ENCODE measurements around the gene FOXL3. TPM values are rescaled to one million over a fixed set of nuclear protein-coding genes. Genes with fewer than 3 reads are reported as not detected.
"Not testable (repeated sequence)": the region's sequence is repeated elsewhere in the genome, so short reads cannot be mapped to it uniquely, and the experiment has no call there.

Gene FOXL3
- polyA plus RNA-seq, 1 experiment: not detected

GRCh38 chr7:295155-296154, 5.5 kb downstream of the FOXL3 start:
- CTCF ChIA-PET: no interaction called here
- Histone ChIP-seq H3K36me3 (ENCODE audit: control insufficient read depth, insufficient read depth, low read length) (no peaks in the 10 kb centered on the region), H3K27me3 (ENCODE audit: control insufficient read depth, insufficient read depth, low read length) (peaks cover 15% of the 10 kb centered on the region), H3K4me3 (ENCODE audit: low read depth, low read length) (no peak overlapping the region)
- no peak for TF ChIP-seq CTCF (IDR thresholded peaks at IDR 0.05; ENCODE audit: insufficient read depth, low read depth, low read length)
- POLR2A ChIA-PET: no interaction called here
- DNase-seq (ENCODE audit: low read depth): no peak

DNA sequence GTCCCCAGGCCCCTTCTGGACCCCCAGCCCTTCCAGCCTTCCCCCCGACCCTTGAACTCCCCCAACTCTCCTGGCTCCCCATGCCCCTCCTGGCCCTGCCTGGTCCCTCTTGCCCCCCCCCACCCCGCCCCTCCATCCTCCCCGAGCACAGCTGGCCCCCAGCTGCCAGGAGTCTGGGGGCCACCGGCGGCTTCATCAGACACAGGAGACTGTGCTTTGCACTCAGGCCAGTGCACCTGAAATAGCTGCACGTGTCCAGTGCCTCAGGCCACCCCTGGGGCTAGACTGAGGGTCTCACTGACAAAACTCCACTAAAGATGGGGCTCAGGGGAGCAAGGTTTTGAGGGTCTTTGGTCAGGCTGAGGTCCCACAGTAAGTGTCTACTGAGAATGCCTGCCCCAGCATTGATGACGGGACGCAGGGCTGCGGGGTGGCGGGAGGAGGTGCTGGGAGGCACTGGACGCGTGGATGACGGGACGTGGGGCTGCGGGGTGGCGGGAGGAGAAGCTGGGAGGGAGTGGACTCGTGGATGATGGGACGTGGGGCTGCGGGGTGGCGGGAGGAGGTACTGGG, 6.5 kb downstream of the FOXL3 start:
- no peak for TF ChIP-seq CTCF (IDR thresholded peaks at IDR 0.05; ENCODE audit: insufficient read depth, low read depth, low read length)
- no peak for DNase-seq (ENCODE audit: low read depth)
- Histone ChIP-seq H3K4me3 (ENCODE audit: low read depth, low read length) (no peak overlapping the region), H3K36me3 (ENCODE audit: control insufficient read depth, insufficient read depth, low read length) (no peaks in the 10 kb centered on the region), H3K27me3 (ENCODE audit: control insufficient read depth, insufficient read depth, low read length) (peaks cover 14% of the 10 kb centered on the region)
- ChIA-PET CTCF (no interaction called here), POLR2A (no interaction called here)

GRCh38 chr7:297141-297540, 7.2 kb downstream of the FOXL3 start:
- H3K4me3 ChIP-seq (ENCODE audit: low read depth, low read length); H3K36me3 ChIP-seq (ENCODE audit: control insufficient read depth, insufficient read depth, low read length); H3K27me3 ChIP-seq (ENCODE audit: control insufficient read depth, insufficient read depth, low read length); DNase-seq (ENCODE audit: low read depth); POLR2A ChIA-PET: not testable (repeated sequence)
- CTCF ChIA-PET: interaction anchor here (0.6 kb wide), 1 partner anchor 501 kb away, joined by 3 read pairs; no protein-coding TSS in a partner anchor

DNA sequence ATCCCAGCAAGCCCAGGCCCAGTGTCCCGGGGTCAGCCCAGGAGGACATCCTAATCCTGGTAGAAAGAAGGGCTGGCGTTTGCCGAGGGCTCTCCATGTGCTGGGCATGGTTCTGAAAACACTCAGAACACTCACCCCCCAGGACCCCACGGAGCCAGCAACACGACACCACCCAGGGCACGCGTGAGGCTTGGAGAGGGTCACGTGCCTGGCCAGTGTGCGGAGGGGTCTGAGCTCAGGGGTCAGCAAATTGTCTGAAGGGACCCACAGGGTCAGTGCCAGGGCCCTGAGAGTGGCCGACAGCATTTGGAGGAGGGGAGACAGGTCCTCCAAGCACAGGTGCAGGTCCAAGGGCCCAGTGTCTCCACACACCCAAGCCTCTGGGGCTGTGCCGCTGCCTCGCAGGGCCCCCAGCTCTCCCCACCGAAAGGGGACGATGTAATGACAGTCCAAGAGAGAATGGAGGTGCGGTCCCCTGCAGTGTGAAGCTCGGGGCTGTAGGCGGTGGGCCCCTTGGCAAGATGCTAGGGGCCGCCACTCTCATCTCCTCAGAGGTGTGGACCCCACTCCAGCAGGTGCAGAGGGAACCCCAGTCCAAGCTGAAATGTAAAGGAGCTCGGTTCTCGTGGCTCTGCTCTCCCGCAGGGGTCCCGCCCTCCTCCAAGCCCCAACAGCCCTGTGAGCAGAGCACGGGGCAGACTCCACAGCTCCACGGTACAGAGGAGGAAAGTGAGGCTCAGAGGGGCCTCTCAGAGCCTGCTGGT, 7.8 kb downstream of the FOXL3 start:
- no peak for TF ChIP-seq CTCF (IDR thresholded peaks at IDR 0.05; ENCODE audit: insufficient read depth, low read depth, low read length)
- Histone ChIP-seq H3K4me3 (ENCODE audit: low read depth, low read length) (no peak overlapping the region), H3K27me3 (ENCODE audit: control insufficient read depth, insufficient read depth, low read length) (peaks cover 10% of the 10 kb centered on the region), H3K36me3 (ENCODE audit: control insufficient read depth, insufficient read depth, low read length) (no peaks in the 10 kb centered on the region)
- POLR2A ChIA-PET: no interaction called here
- CTCF ChIA-PET: interaction anchor here (0.6 kb wide), 1 partner anchor 500 kb away, joined by 3 read pairs; no protein-coding TSS in a partner anchor
- no peak for DNase-seq (ENCODE audit: low read depth)

DNA sequence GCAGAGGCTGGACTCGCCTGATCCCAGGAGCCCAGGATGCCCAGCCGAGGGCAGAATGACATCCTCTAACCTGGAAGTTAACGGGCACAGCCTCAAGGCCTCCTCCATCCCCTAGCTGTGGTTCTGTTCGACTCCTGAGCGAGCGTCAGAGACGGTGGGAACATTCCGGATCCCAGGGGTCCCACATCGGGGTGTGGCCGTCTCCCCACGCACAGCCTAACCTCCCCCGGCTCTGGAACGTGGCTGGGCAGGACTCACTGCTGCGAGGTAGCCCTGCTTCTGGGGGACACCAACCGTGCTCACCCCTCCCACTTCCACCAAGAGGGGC, 8.4 kb downstream of the FOXL3 start:
- Histone ChIP-seq H3K27me3 (ENCODE audit: control insufficient read depth, insufficient read depth, low read length) (peaks cover 10% of the 10 kb centered on the region), H3K4me3 (ENCODE audit: low read depth, low read length) (no peak overlapping the region), H3K36me3 (ENCODE audit: control insufficient read depth, insufficient read depth, low read length) (no peaks in the 10 kb centered on the region)
- ChIA-PET POLR2A (no interaction called here), CTCF (no interaction called here)
- TF ChIP-seq CTCF (IDR thresholded peaks at IDR 0.05; ENCODE audit: insufficient read depth, low read depth, low read length): no peak
- no peak for DNase-seq (ENCODE audit: low read depth)
